Activated naive CD4-positive, alpha-beta T cell treated with Interleukin-2 at 50 U/mL for 16 hours (primary cell): Measurements from ENCODE around the gene CSNK2A1.

ENCODE experiments used
- DNase-seq: peaks from one replicate; pipeline ENCODE4 v3.0.0-alpha.2; 2020

The CSNK2A1 gene

DNA sequence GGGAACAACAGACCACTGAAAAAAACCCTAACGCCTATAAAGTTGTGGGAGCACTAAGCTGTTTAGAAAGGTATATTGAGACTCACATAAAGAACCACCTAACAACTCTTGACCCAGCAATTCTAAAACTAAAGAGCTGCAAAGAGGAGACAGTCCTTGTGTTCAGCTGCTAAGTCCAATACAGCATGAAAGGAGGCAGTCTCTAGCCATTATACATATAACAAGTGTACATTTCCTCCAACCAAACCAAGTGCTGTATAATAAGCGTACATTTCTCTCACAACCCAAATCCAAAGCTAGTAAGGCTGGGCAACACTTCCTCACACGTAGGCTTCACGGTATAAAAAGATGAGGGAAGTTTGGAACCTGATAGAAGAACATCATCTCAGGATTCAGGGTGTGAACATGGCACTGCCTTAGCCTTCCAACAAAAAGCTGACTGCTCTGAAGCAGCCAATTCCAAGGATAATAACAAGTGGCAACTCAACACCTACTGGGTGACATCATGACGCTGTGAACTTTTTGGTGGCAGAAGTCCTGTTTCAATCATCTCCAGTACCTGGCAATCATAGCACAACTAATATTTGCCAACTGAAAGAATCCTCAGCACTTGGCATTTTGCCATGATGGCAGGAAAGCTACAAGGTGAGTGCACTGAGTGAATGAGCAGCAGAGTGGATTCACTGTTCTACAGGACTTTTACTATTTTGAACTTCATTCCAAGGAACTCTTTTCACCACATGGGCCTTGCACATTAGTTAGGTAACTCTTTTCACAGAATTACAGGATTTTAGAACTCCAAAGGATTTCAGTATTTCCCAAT, 97.9 kb downstream of the CSNK2A1 start:
- DNase-seq, result no peak

DNA sequence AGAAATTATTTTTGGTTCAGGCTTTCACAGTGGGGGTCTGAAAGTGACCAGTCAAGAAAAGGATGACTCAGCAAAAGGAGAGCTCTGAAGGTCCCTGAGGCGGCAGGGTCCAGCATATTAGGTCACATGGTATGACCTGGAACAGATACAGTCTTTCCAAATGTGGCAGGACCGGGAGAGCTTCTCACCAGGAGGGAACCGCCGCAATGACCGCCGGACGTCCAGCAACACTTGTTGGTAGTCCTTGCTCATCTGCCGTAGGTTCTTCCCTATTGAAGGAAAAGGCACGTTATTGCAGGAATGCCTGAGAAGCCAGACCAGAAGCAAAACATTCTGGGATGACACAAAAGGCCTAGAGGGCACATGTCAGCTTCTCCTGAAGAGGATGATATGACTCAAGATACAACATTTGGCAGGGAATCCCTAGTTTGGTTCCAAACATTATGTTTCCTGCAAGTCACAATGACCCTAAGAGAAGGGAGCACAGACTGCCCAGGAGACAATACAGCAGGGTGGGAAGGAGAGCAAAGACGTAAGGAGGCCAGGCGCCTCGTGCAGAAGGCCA, 98.6 kb downstream of the CSNK2A1 start:
- DNase-seq, result no peak

DNA sequence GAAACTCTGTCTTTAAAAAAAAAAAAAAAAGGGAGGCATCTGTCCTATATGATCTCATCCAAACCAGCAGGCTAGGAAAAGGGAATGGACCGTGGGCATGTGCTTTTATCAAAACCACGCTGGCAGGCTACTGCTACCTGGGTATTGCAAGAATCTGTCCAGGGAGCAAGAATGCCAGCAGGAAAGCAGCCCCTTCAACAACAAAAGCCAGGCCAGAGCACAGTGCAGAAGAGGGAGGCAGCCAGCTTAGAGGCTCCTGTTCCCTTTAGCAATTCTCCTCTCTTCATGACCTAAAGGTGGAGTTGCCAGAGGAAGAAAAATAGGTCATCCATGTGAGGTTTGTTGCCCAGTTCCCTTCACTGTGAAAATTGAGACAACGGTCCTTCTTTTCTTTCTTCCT, 99.5 kb downstream of the CSNK2A1 start:
- DNase-seq, result no peak

DNA sequence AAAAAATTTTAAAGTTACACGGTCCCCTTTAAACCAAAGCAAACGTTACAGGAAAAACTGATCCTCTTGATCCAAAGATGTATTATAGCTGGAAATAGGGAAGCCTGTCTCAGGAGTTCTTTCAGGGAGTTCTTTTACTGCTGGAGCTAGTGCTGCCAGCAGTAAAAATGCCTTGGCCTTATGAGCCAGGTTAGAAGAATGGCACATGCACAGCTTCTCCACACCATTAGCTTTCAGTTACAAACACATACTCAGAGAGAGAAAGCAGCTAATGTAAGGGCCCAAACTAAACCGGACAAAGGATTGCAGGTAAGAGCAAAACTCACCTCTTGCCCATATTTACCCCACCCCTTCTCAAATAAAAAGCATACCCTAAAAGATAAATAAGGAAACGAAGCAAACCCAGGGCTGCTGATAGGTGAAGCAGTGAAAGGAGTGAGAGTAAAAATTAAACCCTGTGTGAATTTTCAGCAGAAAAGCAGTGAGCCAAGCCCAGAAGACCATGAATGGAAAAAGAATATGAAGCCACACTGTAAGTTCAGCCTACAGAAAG, 100.3 kb downstream of the CSNK2A1 start:
- DNase-seq, result no peak

DNA sequence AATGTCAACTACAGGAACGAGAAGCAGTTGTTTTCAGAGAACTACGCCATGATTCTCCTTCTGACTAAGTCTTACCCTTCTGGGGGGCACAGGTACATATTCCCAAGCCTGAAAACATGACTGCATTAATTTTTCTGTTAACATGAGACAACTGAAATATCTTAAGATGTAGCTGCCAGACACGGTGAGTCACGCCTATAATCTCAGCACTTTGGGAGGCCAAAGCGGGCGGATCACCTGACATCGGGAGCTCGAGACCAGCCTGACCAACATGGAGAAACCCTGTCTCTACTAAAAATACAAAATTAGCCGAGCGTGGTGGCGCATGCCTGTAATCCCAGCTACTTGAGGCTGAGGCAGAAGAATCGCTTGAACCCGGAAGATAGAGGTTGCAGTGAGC, 103.0 kb downstream of the CSNK2A1 start:
- no peak for DNase-seq

DNA sequence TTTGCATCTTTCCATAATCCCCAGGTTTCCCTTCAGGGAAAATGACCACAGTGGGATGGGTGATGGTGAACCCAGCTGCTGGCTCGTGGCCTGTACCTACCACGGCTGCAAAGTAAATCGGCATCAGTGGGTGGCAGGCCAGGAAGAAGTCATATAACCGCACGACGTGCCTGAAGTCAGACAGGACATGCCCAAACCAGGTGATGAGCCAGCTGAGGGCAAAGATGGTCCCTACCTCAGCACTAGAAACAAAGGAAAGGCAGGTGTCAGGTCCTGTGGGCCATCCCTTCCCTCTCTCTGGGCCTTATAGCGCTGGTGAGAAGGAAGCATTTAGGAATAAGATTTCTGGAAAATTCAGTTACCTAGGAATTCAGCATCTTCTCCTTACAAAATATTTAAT, 103.4 kb downstream of the CSNK2A1 start:
- no peak for DNase-seq

DNA sequence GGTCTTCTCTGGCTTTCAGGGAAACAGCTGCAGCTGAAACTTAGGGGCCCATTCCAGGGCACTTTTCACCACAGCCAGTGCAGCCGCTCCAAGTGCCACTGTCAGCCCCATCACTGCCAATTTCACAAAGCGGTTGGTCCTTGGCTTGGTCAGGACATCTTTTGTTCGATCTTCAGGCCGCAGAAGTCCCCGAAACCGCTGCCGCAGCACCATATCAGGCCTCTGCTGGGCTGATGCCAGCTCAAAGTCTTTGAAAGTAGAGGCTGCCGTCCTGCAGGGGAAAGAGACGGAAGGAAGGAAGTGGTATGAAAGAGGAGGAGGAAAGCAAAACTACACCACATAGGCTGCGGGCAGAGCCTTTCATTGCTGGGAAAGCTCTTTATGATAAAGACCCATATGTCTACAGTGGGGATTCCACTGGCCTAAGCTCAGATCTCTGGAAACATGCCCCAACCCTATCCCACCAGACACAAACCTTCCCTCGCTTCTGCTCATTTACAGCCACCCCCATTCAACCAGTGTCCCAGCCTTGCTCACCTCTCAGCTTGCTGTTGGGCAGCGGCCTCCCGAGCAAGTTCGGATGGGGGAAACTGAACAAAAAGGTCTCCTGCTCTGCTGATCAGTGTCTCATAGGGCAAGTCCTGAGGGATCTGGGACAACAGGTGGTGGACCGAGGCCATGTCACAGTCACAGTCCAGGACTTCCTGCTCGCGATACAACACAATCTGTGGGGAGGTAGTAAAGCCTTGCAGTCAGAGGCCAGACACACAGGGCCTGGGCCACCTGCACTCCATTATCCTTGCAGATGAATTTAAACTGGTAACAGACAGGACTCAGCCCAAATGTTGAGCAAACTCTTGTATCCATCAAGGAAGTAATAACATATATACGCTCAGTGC, 104.8 kb downstream of the CSNK2A1 start:
- peak; percentile 56 for DNase-seq

DNA sequence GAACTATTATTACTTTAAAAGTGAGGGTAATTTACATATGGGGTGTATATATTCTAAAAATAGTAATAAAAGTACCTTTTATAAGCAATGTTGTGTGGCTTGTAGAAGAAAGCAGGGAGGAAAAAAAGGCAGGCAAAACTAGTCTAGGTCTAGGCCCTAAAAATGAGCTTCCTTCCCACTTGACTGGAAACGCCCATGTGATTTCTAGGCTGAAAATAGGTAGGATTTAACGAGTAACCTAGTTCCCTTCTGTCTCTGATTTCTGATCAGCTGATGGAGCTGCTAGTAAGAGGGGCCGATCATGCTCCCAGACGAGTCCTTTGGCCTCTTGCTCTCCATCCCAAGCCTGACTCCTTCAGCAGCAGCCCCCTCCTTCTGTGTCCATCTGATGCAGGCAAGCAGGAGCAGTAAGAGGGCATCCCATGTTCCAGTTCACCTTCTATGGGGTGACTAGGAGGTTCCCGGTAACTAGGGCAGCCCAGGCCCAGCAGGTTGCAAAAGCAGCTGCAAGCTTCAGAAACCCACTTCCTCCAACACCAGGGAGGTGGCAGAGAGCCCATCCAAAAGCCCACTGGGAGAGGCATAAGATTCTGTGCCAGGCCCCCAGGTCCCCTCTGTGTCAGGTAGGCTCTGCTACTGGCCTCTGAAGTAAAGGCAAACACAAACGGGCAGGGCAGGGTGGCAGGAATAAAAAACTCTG, 105.7 kb downstream of the CSNK2A1 start:
- DNase-seq, result no peak

DNA sequence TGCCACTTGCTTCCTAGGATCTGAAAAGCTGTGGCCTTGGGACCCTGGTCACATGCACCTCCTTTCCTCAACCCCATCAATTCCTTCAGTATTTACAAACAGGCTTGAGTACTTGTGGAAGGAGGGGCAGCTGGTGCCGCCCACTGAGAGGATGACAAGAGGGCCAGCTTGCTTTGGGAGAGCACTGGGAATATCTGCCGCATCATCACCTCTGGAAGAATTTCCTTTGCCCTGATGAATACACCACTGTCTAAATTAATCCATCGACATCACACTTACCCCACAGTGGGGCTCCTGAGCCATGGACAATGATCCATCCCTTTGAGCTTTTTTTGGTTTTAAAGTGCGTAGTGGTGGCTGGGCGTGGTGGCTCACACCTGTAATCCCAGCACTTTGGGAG, 107.1 kb downstream of the CSNK2A1 start:
- no peak for DNase-seq

DNA sequence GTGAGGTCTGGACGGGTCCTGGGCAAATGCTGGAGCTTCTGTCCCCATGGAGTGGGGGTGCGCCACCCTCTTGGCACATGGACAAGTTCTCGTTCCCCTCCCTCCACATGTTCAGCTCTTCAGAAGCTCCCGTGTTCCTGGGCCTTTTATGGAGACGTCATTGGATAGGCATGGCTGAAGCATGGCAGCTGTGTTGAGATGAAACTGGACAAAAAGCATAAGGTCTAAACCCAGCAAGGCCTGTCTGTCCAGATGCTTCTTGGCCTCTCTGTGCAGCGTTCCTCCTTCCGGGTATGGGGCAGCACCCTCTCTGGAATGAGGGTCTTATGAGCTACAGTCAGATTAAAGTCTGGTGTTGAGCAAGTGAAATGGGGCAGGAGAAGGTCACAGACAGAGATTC, 108.0 kb downstream of the CSNK2A1 start:
- no peak for DNase-seq

DNA sequence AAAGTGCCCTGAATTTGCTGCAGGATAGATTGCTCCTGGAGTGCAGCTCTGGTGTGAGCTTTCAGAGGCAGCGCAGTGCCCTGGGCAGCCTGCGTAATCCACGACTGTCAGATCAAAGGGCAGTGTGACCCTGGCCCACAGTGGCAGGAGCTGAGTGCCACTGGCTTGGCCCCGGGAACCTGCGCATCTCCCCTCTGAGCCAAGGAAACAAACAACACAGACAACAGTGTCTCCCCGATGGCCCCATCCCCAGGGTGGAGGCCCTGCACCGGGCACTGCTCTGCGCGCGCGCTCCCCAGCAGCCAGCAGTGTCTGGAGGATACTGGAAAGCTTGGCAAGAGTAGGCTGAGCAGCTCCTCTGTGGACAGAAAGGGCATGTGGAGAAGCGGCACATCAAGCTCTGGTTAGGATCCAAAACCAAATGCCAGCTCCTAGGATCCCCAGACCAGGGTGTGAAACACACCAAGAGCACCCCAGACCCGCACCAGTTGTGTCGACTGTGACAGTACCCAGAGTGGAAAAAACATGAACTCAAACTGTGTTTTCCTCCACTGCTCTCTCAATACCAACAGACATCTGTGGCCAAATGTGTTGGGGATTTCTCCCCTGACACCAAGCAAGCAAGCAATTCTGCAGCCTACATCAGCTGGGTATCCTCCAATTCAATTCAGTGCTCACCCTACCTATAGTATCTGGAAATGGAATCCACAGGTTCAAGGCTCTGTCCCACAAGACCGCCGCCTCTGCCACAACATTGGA, 108.8 kb downstream of the CSNK2A1 start:
- no peak for DNase-seq

DNA sequence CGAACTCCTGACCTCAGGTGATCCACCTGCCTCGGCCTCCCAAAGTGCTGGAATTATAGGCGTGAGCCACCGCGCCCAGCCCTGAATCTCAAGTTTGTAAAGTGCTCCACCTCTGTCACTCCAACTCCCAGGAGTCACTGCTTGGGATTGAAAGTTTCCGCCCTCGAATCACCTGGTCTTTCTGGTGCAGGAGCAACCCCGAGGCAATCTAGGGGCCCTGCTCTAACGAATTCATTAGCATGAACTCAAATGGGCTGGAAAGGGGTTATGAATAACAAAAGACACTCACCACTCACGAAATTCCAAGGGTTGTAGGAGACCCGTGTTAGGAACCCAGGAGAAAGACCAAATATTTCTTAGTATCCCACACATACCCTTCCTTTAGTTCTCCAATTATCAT, 109.4 kb downstream of the CSNK2A1 start:
- DNase-seq, result no peak

DNA sequence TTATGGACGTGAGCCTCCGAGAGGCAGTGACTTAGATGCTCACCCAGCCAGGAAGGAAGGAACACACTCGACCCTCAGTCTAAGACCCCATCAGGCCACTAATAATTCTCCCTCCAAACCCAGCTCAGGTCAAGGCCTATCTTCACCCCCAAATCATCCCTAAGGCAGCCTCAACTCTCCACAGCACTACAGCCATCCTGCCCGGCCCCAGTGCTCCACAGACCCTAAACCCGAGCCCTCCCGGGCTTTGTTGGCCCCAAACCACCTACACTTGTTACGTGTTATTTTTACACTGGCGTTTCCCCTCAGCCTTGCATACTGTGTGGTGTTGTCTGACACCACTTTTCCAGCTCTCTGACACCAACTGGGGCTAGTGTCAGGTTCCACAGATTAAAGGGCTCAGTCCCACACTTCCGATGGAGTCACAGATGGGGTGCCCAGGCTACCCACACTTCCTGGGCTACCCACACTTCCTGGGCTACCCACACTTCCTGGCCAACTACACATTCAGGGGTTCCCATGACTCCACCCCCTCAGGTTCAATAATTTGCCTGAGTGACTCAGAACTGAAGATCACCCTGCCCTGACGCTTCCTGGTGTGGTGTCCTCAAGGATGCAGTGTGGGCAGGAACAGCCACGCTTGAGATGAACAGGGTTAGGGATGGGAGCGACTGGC, 110.2 kb downstream of the CSNK2A1 start:
- peak; percentile 67 for DNase-seq

DNA sequence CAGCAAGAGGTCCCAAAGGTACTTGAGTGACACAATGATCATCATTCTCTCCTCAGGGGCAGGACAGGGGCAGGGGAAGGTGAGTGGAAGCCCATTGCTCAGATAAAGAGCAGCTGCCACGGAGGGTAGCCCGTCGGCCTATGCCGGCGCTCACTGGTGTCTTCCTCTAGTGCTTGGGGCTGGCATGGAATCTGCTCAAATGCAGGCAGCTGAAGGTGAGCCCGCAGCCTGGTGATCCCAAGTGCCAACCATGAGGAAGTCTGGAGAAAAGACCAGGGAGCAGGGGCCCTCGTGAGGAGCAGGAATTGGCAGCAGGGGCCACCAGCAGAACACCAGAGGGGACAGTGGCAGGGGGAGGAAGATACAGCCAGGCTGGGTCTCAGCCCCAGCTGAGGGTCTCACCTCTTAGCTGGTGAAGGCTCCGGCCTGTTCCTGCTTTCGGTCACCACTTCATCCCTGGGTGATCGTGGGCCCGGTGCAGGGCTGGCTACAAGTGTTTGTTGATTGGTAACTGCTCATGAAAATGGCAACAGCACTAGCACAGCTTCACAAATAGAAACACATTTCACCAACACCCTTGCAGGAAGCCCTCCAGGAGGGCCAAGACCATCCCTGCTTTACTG, 110.8 kb downstream of the CSNK2A1 start:
- no peak for DNase-seq

DNA sequence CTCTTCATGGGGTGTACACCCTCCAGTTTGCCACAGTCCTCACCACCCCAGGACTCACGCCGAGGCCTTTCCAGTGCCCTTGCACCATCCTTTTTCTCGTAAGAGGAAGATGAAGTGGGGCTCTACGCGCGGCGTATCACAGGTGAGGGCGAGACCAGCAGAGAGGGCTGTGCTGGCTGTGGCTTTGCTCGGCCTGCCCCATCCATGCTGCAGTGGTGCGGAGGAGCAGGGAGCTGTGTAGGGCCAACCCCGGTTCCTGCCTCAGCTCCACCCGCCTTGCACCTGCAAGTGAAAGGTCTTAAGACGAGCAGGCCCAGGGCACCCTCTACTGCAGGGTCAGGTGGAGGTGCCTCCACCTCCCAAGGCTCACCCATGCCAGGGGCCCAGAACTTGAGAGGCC, 111.4 kb downstream of the CSNK2A1 start:
- no peak for DNase-seq

DNA sequence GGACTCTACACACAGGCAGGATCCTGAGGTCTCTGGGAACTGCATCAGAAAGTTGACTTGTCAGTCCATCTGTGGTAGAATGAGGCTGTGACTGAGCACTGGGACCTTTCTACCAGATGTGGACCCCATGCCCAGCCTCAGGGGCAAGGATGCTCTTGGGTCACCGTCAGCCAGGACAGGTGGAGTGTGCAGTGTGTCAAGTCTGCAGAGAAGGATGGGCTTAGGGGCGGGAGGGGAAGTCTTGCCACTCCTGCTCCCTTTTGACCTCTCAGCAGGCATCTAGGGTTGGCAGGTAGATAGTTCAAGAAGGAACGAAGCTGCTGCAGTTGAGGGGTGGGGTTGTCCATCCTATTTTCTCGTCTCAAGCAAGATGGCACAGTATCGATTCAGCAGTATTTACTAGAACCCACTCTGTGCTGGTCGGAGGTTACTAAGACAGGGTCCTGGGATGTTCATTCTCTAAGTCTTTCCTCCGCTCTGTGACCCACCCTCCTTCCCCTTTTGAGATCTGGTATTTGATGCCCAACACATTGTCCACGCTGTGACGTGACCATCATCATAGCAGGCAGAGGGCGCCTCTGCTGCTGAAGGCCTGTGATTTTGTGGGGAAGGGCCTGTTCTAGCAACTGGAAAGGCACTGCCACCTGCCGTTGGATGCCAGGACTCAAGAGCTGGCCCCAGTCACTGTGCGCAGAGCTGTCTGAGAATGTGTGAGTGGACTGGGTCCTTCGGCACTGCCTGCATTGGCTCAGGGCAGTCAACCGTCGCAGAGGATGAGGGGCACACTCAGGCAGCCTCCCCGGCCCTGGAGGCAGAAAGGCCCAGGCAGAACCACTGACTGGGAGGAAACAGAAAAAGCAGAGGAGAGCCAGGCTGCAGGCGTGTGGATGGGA, 112.3 kb downstream of the CSNK2A1 start:
- DNase-seq, result peak; percentile 16

DNA sequence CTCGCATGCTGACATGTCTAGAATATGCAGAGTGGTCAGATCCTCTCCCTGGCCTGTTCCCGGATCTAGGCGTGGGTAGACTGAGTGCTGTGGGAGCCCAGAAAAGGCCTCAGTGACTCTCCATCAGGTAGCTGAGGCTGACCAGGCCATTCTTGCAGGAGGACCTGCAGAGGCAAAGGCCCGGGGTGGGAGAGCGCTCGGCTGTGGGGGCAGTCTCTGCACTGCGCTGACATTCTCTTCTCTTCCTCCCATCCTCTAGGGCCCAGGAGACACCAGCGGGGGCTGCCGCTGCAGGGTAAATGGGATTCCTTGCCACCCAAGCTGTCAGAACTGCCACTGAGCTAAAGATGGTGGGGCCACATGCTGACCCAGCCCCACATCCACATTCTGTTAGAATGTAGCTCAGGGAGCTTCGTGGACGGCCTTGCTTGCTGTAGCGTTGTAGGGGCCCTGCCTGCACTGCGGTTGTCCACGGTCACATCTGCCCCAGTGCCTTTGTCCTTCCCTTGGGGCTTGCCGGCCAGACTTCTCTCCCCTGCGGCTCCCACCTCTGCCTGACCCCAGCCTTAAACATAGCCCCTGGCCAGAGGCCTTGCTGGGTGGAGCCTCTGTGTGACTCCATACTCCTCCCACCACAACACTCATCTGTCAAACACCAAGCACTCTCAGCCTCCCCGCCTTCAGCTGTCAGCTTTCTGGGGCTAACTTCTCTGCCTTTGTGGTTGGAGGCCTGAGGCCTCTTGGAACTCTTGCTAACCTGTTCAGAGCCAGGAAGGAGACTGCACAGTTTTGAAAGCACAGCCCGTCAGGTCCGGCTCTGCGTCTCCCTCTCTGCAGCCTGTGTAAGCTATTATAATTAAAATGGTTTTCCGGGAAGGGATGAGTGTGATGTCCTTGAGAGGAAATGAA, 113.2 kb downstream of the CSNK2A1 start:
- DNase-seq, result no peak

DNA sequence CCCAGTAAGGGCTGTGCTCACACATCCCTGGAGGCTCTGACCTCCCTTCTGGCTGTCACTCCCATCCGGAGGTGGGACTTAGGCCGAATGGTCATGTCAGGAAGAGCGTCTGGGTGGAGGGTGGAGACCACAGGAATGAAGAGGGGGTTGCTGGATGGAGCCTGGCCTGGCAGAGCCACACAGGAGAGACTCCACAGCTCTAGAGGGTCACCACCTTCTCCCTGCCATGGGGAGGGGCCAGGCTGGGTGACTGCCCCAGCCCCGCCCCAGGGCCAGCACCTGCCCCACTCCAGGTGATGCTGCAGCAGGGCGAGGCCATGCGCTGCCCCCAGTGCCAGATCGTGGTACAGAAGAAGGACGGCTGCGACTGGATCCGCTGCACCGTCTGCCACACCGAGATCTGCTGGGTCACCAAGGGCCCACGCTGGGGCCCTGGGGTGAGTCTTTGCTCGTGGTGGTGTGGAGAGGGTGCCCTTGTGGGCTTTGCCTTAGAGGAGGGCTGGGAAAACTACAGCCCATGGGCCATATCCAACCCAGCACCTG, 114.9 kb downstream of the CSNK2A1 start:
- DNase-seq, result no peak
